ENCODE data around the gene LOXHD1. TPM values are rescaled to one million over a fixed set of nuclear protein-coding genes. Genes with fewer than 3 reads are reported as not detected.

The LOXHD1 gene
- total RNA-seq, 1 donor from 2014 or later = 0.23 TPM

GRCh38 chr18:46649071-46649862, 7.8 kb downstream of the LOXHD1 start:
- Mint-ChIP-seq H3K4me3 (ENCODE audit: unreplicated experiment) (no peak overlapping the region), H3K27ac (ENCODE audit: unreplicated experiment) (no peak overlapping the region), H3K27me3 (ENCODE audit: unreplicated experiment) (peaks cover 1% of the 10 kb centered on the region), H3K9me3 (ENCODE audit: unreplicated experiment) (no peaks in the 10 kb centered on the region), H3K4me1 (ENCODE audit: unreplicated experiment) (no peaks in the 10 kb centered on the region), H3K36me3 (ENCODE audit: low read depth, unreplicated experiment) (no peaks in the 10 kb centered on the region)
- DNase-seq (ENCODE audit: low spot score) = no peak
- TF ChIP-seq CTCF (IDR thresholded peaks at IDR 0.05; ENCODE audit: unreplicated experiment) = no peak

- Mint-ChIP-seq H3K36me3 (ENCODE audit: low read depth, unreplicated experiment) (no peaks in the 10 kb centered on the region), H3K4me3 (ENCODE audit: unreplicated experiment) (no peak overlapping the region), H3K4me1 (ENCODE audit: unreplicated experiment) (no peaks in the 10 kb centered on the region), H3K27me3 (ENCODE audit: unreplicated experiment) (no peaks in the 10 kb centered on the region), H3K27ac (ENCODE audit: unreplicated experiment) (no peak overlapping the region), H3K9me3 (ENCODE audit: unreplicated experiment) (no peaks in the 10 kb centered on the region)
- DNase-seq (ENCODE audit: low spot score) = no peak
- no peak for TF ChIP-seq CTCF (IDR thresholded peaks at IDR 0.05; ENCODE audit: unreplicated experiment)
Observed at GRCh38 chr18:46646468-46646867, 10.6 kb downstream of the LOXHD1 start.

GRCh38 chr18:46642561-46642960, 14.5 kb downstream of the LOXHD1 start:
- Mint-ChIP-seq H3K27me3 (ENCODE audit: unreplicated experiment) (no peaks in the 10 kb centered on the region), H3K27ac (ENCODE audit: unreplicated experiment) (no peak overlapping the region), H3K4me1 (ENCODE audit: unreplicated experiment) (no peaks in the 10 kb centered on the region), H3K36me3 (ENCODE audit: low read depth, unreplicated experiment) (no peaks in the 10 kb centered on the region), H3K4me3 (ENCODE audit: unreplicated experiment) (no peak overlapping the region), H3K9me3 (ENCODE audit: unreplicated experiment) (no peaks in the 10 kb centered on the region)
- DNase-seq (ENCODE audit: low spot score) = no peak
- TF ChIP-seq CTCF (IDR thresholded peaks at IDR 0.05; ENCODE audit: unreplicated experiment) = no peak

GRCh38 chr18:46641917-46642316, 15.1 kb downstream of the LOXHD1 start:
- no peak for TF ChIP-seq CTCF (IDR thresholded peaks at IDR 0.05; ENCODE audit: unreplicated experiment)
- Mint-ChIP-seq H3K4me3 (ENCODE audit: unreplicated experiment) (no peak overlapping the region), H3K36me3 (ENCODE audit: low read depth, unreplicated experiment) (no peaks in the 10 kb centered on the region), H3K27ac (ENCODE audit: unreplicated experiment) (no peak overlapping the region), H3K9me3 (ENCODE audit: unreplicated experiment) (no peaks in the 10 kb centered on the region), H3K27me3 (ENCODE audit: unreplicated experiment) (no peaks in the 10 kb centered on the region), H3K4me1 (ENCODE audit: unreplicated experiment) (no peaks in the 10 kb centered on the region)
- no peak for DNase-seq (ENCODE audit: low spot score)

- DNase-seq (ENCODE audit: low spot score) = no peak
- no peaks in the 10 kb centered on the region for H3K9me3 Mint-ChIP-seq (ENCODE audit: unreplicated experiment)
Observed at GRCh38 chr18:46639386-46639785, 17.6 kb downstream of the LOXHD1 start.

More at GRCh38 chr18:46639386-46639785, 17.6 kb downstream of the LOXHD1 start:
- no peaks in the 10 kb centered on the region for H3K36me3 Mint-ChIP-seq (ENCODE audit: low read depth, unreplicated experiment)
- no peaks in the 10 kb centered on the region for H3K4me1 Mint-ChIP-seq (ENCODE audit: unreplicated experiment)
- TF ChIP-seq CTCF (IDR thresholded peaks at IDR 0.05; ENCODE audit: unreplicated experiment) = no peak
- H3K27me3 Mint-ChIP-seq (ENCODE audit: unreplicated experiment) = peaks cover 2% of the 10 kb centered on the region
- no peak overlapping the region for H3K27ac Mint-ChIP-seq (ENCODE audit: unreplicated experiment)
- no peak overlapping the region for H3K4me3 Mint-ChIP-seq (ENCODE audit: unreplicated experiment)
